ENCODE results near the gene MYH7.
"Not testable (repeated sequence)": the region's sequence is repeated elsewhere in the genome, so short reads cannot be mapped to it uniquely, and the experiment has no call there.

MYH7 gene

GRCh38 chr14:23406725-23407355 lies 28.6 kb downstream of the MYH7 start:
- DNase-seq (ENCODE audit: low read depth): no peak

GRCh38 chr14:23406244-23406643 lies 29.2 kb downstream of the MYH7 start:
- no peak for DNase-seq (ENCODE audit: low read depth)

GRCh38 chr14:23405516-23406025 lies 29.9 kb downstream of the MYH7 start:
- no peak for DNase-seq (ENCODE audit: low read depth)

GRCh38 chr14:23405096-23405495 lies 30.4 kb downstream of the MYH7 start:
- DNase-seq (ENCODE audit: low read depth): no peak

- no peak for DNase-seq (ENCODE audit: low read depth)
Measured at GRCh38 chr14:23404331-23404900, 31.0 kb downstream of the MYH7 start.

GRCh38 chr14:23403908-23404307 lies 31.6 kb downstream of the MYH7 start:
- no peak for DNase-seq (ENCODE audit: low read depth)

- no peak for DNase-seq (ENCODE audit: low read depth)
Measured at GRCh38 chr14:23403139-23403438, 32.4 kb downstream of the MYH7 start.

- no peak for DNase-seq (ENCODE audit: low read depth)
Measured at GRCh38 chr14:23402296-23403138, 32.9 kb downstream of the MYH7 start.

- DNase-seq (ENCODE audit: low read depth): no peak
Measured at GRCh38 chr14:23401291-23401690, 34.2 kb downstream of the MYH7 start.

- not testable (repeated sequence) for DNase-seq (ENCODE audit: low read depth)
Measured at GRCh38 chr14:23400496-23401149, 34.8 kb downstream of the MYH7 start.

- DNase-seq (ENCODE audit: low read depth): no peak
Measured at GRCh38 chr14:23399591-23399990, 35.9 kb downstream of the MYH7 start.

- DNase-seq (ENCODE audit: low read depth): no peak
Measured at GRCh38 chr14:23399136-23399535, 36.3 kb downstream of the MYH7 start.

GRCh38 chr14:23398348-23398747 lies 37.1 kb downstream of the MYH7 start:
- DNase-seq (ENCODE audit: low read depth): no peak

- DNase-seq (ENCODE audit: low read depth): no peak
Measured at GRCh38 chr14:23396781-23397407, 38.6 kb downstream of the MYH7 start.

GRCh38 chr14:23396126-23396525 lies 39.3 kb downstream of the MYH7 start:
- DNase-seq (ENCODE audit: low read depth): no peak

- DNase-seq (ENCODE audit: low read depth): no peak
Measured at GRCh38 chr14:23392613-23393012, 42.8 kb downstream of the MYH7 start.

- DNase-seq (ENCODE audit: low read depth): not testable (repeated sequence)
Measured at GRCh38 chr14:23389871-23390270, 45.6 kb downstream of the MYH7 start.

- no peak for DNase-seq (ENCODE audit: low read depth)
Measured at GRCh38 chr14:23389396-23389795, 46.1 kb downstream of the MYH7 start.

- no peak for DNase-seq (ENCODE audit: low read depth)
Measured at GRCh38 chr14:23388996-23389395, 46.5 kb downstream of the MYH7 start.

- no peak for DNase-seq (ENCODE audit: low read depth)
Measured at GRCh38 chr14:23387916-23388882, 47.3 kb downstream of the MYH7 start.

- DNase-seq (ENCODE audit: low read depth): no peak
Measured at GRCh38 chr14:23386999-23387398, 48.5 kb downstream of the MYH7 start.
